ENCODE measurements around the gene ADAT1.

The ADAT1 gene

DNA sequence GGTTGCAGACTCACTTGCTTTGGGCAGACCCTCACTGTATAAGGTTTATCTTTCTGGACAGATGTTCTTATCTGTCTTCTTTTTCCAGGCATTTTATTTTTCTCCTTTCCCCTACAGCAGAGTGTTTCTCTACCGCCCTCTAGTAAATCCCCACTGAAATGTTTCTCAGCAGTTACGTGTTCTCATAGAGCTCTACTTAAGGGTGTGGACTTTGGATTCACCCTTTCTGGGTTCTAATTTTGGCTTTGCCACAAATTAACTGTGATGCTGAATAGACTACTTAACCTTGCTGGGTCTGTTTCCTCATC is 2.0 kb downstream of the ADAT1 start:
- Histone ChIP-seq H3K4me3 (ENCODE audit: insufficient read depth, low read depth, low read length, poor library complexity, severe bottlenecking) (no peak overlapping the region), H3K27ac (ENCODE audit: insufficient read depth, low read length, poor library complexity, severe bottlenecking) (no peak overlapping the region), H3K9me3 (ENCODE audit: control insufficient read depth, low read length) (no peaks in the 10 kb centered on the region), H3K27me3 (replicated peaks; ENCODE audit: control insufficient read depth, insufficient read depth, low read length, poor library complexity, severe bottlenecking) (no peaks in the 10 kb centered on the region), H3K36me3 (ENCODE audit: control insufficient read depth, insufficient read depth, low read length) (peaks cover 9% of the 10 kb centered on the region), H3K4me1 (ENCODE audit: control insufficient read depth, insufficient read depth, low read length, poor library complexity, severe bottlenecking) (peaks cover 18% of the 10 kb centered on the region)
- DNase-seq = no peak

GRCh38 chr16:75620326-75621169 is 2.5 kb downstream of the ADAT1 start:
- H3K36me3 ChIP-seq (ENCODE audit: control insufficient read depth, insufficient read depth, low read length) = peaks cover 6% of the 10 kb centered on the region
- no peak overlapping the region for H3K4me3 ChIP-seq (ENCODE audit: insufficient read depth, low read depth, low read length, poor library complexity, severe bottlenecking)
- peaks cover 24% of the 10 kb centered on the region for H3K4me1 ChIP-seq (ENCODE audit: control insufficient read depth, insufficient read depth, low read length, poor library complexity, severe bottlenecking)
- no peaks in the 10 kb centered on the region for H3K9me3 ChIP-seq (ENCODE audit: control insufficient read depth, low read length)
- peak overlapping the region; percentile 11 for H3K27ac ChIP-seq (ENCODE audit: insufficient read depth, low read length, poor library complexity, severe bottlenecking)
- peak; percentile 43 to 64 (median 61) for DNase-seq
- no peaks in the 10 kb centered on the region for H3K27me3 ChIP-seq (replicated peaks; ENCODE audit: control insufficient read depth, insufficient read depth, low read length, poor library complexity, severe bottlenecking)

- Histone ChIP-seq H3K36me3 (ENCODE audit: control insufficient read depth, insufficient read depth, low read length) (peaks cover 13% of the 10 kb centered on the region), H3K27me3 (replicated peaks; ENCODE audit: control insufficient read depth, insufficient read depth, low read length, poor library complexity, severe bottlenecking) (no peaks in the 10 kb centered on the region), H3K9me3 (ENCODE audit: control insufficient read depth, low read length) (no peaks in the 10 kb centered on the region), H3K4me3 (ENCODE audit: insufficient read depth, low read depth, low read length, poor library complexity, severe bottlenecking) (no peak overlapping the region), H3K27ac (ENCODE audit: insufficient read depth, low read length, poor library complexity, severe bottlenecking) (no peak overlapping the region), H3K4me1 (ENCODE audit: control insufficient read depth, insufficient read depth, low read length, poor library complexity, severe bottlenecking) (peaks cover 25% of the 10 kb centered on the region)
- DNase-seq = no peak
These were observed 4.3 kb downstream of the ADAT1 start for GRCh38 chr16:75618780-75619179.

DNA sequence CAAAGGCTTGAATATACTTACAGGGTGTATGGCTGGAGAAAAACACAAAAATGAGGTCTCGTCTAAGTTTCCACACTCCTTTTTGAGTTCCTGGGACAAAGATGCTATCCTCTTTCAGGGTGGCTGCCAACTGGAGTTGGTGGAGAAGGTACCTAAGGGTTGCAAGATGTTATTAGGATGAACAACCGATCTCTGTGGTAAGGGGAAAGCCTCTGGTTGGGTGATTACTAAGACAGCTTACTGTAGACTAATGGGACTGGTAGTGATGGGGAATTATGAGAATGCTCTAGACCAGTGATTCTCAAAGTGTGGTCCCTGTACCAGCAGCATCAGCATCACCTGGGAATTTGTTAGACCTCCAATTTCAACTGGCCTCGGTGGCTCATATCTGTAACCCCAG is 6.0 kb downstream of the ADAT1 start:
- no peaks in the 10 kb centered on the region for H3K27me3 ChIP-seq (replicated peaks; ENCODE audit: control insufficient read depth, insufficient read depth, low read length, poor library complexity, severe bottlenecking)
- no peak for DNase-seq
- H3K4me1 ChIP-seq (ENCODE audit: control insufficient read depth, insufficient read depth, low read length, poor library complexity, severe bottlenecking) = peaks cover 24% of the 10 kb centered on the region
- H3K4me3 ChIP-seq (ENCODE audit: insufficient read depth, low read depth, low read length, poor library complexity, severe bottlenecking) = no peak overlapping the region
- peaks cover 28% of the 10 kb centered on the region for H3K36me3 ChIP-seq (ENCODE audit: control insufficient read depth, insufficient read depth, low read length)
- no peaks in the 10 kb centered on the region for H3K9me3 ChIP-seq (ENCODE audit: control insufficient read depth, low read length)
- H3K27ac ChIP-seq (ENCODE audit: insufficient read depth, low read length, poor library complexity, severe bottlenecking) = peak overlapping the region; percentile 50

- peaks cover 31% of the 10 kb centered on the region for H3K36me3 ChIP-seq (ENCODE audit: control insufficient read depth, insufficient read depth, low read length)
These were observed 6.5 kb downstream of the ADAT1 start for GRCh38 chr16:75616521-75617010.

GRCh38 chr16:75615619-75616018 is 7.5 kb downstream of the ADAT1 start:
- peaks cover 35% of the 10 kb centered on the region for H3K36me3 ChIP-seq (ENCODE audit: control insufficient read depth, insufficient read depth, low read length)
- H3K9me3 ChIP-seq (ENCODE audit: control insufficient read depth, low read length) = no peaks in the 10 kb centered on the region
- peaks cover 16% of the 10 kb centered on the region for H3K4me1 ChIP-seq (ENCODE audit: control insufficient read depth, insufficient read depth, low read length, poor library complexity, severe bottlenecking)
- H3K27ac ChIP-seq (ENCODE audit: insufficient read depth, low read length, poor library complexity, severe bottlenecking) = no peak overlapping the region
- DNase-seq = no peak
- no peaks in the 10 kb centered on the region for H3K27me3 ChIP-seq (replicated peaks; ENCODE audit: control insufficient read depth, insufficient read depth, low read length, poor library complexity, severe bottlenecking)
- no peak overlapping the region for H3K4me3 ChIP-seq (ENCODE audit: insufficient read depth, low read depth, low read length, poor library complexity, severe bottlenecking)

More at GRCh38 chr16:75616521-75617010, 6.5 kb downstream of the ADAT1 start:
- Histone ChIP-seq H3K27me3 (replicated peaks; ENCODE audit: control insufficient read depth, insufficient read depth, low read length, poor library complexity, severe bottlenecking) (no peaks in the 10 kb centered on the region), H3K4me3 (ENCODE audit: insufficient read depth, low read depth, low read length, poor library complexity, severe bottlenecking) (no peak overlapping the region), H3K9me3 (ENCODE audit: control insufficient read depth, low read length) (no peaks in the 10 kb centered on the region), H3K27ac (ENCODE audit: insufficient read depth, low read length, poor library complexity, severe bottlenecking) (peak overlapping the region; percentile 50), H3K4me1 (ENCODE audit: control insufficient read depth, insufficient read depth, low read length, poor library complexity, severe bottlenecking) (peaks cover 19% of the 10 kb centered on the region)
- DNase-seq = no peak

GRCh38 chr16:75614066-75614897 is 8.8 kb downstream of the ADAT1 start:
- peaks cover 16% of the 10 kb centered on the region for H3K4me1 ChIP-seq (ENCODE audit: control insufficient read depth, insufficient read depth, low read length, poor library complexity, severe bottlenecking)
- no peaks in the 10 kb centered on the region for H3K9me3 ChIP-seq (ENCODE audit: control insufficient read depth, low read length)
- no peak for DNase-seq
- H3K36me3 ChIP-seq (ENCODE audit: control insufficient read depth, insufficient read depth, low read length) = peaks cover 46% of the 10 kb centered on the region
- H3K4me3 ChIP-seq (ENCODE audit: insufficient read depth, low read depth, low read length, poor library complexity, severe bottlenecking) = no peak overlapping the region
- no peak overlapping the region for H3K27ac ChIP-seq (ENCODE audit: insufficient read depth, low read length, poor library complexity, severe bottlenecking)
- no peaks in the 10 kb centered on the region for H3K27me3 ChIP-seq (replicated peaks; ENCODE audit: control insufficient read depth, insufficient read depth, low read length, poor library complexity, severe bottlenecking)

DNA sequence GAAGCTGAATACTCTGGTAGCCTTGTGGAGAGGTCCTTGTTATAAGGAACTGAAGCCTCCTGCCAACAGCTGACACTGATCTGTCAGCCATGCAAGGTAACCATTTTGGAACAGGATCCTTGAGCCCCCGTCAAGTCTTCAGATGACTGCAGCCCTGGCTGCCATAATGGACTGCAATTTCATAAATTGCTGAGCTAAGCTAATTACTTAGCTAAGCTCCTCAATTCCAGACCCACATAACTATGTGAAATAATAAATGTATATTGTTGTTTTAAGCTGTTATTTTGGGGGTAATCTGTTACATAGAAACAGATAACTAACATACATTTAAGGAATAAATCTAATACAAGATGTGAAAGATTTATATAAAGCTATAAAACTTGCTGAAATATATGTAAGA is 16.6 kb downstream of the ADAT1 start:
- Histone ChIP-seq H3K4me3 (ENCODE audit: insufficient read depth, low read depth, low read length, poor library complexity, severe bottlenecking) (no peak overlapping the region), H3K27me3 (replicated peaks; ENCODE audit: control insufficient read depth, insufficient read depth, low read length, poor library complexity, severe bottlenecking) (no peaks in the 10 kb centered on the region), H3K27ac (ENCODE audit: insufficient read depth, low read length, poor library complexity, severe bottlenecking) (no peak overlapping the region), H3K9me3 (ENCODE audit: control insufficient read depth, low read length) (no peaks in the 10 kb centered on the region), H3K4me1 (ENCODE audit: control insufficient read depth, insufficient read depth, low read length, poor library complexity, severe bottlenecking) (no peaks in the 10 kb centered on the region), H3K36me3 (ENCODE audit: control insufficient read depth, insufficient read depth, low read length) (peaks cover 61% of the 10 kb centered on the region)
- DNase-seq = no peak

- peaks cover 49% of the 10 kb centered on the region for H3K36me3 ChIP-seq (ENCODE audit: control insufficient read depth, insufficient read depth, low read length)
- no peak for DNase-seq
These were observed 19.8 kb downstream of the ADAT1 start for GRCh38 chr16:75603241-75603640.

More at GRCh38 chr16:75603241-75603640, 19.8 kb downstream of the ADAT1 start:
- Histone ChIP-seq H3K9me3 (ENCODE audit: control insufficient read depth, low read length) (no peaks in the 10 kb centered on the region), H3K27ac (ENCODE audit: insufficient read depth, low read length, poor library complexity, severe bottlenecking) (no peak overlapping the region), H3K4me1 (ENCODE audit: control insufficient read depth, insufficient read depth, low read length, poor library complexity, severe bottlenecking) (no peaks in the 10 kb centered on the region), H3K27me3 (replicated peaks; ENCODE audit: control insufficient read depth, insufficient read depth, low read length, poor library complexity, severe bottlenecking) (no peaks in the 10 kb centered on the region), H3K4me3 (ENCODE audit: insufficient read depth, low read depth, low read length, poor library complexity, severe bottlenecking) (no peak overlapping the region)
